CD14-positive monocyte (primary cell): Measurements from ENCODE around the gene RHEB. TPM values are rescaled to one million over a fixed set of nuclear protein-coding genes. Genes with fewer than 3 reads are reported as not detected.
A peak's percentile ranks its signal among the peaks of the same experiment; 100 is the strongest.

Experiments
- DNase-seq, 3 donors: peaks; one replicate each; pipeline ENCODE4 v3.0.0-alpha.2; 2011 to 2022
- H2AFZ ChIP-seq: 2 replicates; pipeline ENCODE4 v1.6.0; 2012; ENCODE audit warnings: mild to moderate bottlenecking, low read depth, low read length, inconsistent platforms; ENCODE audit not compliant: insufficient read depth, poor library complexity, severe bottlenecking
- H3K27ac ChIP-seq, 2 donors: 1 replicate in 1 of 2; 2 replicates in 1 of 2; pipeline ENCODE4 v1.5.1; 2012 to 2013; ENCODE audit warnings: low read length in 2 of 2, control low read depth in 1 of 2, inconsistent platforms in 1 of 2, low read depth in 1 of 2, mild to moderate bottlenecking in 1 of 2
- H3K27me3 ChIP-seq, 2 donors: one replicate each; pipeline versions ENCODE4 v1.6.0 to v1.6.1; 2011 to 2013; ENCODE audit warnings: low read length in 2 of 2; ENCODE audit not compliant: control insufficient read depth in 2 of 2, insufficient read depth in 2 of 2
- H3K36me3 ChIP-seq, 2 donors: replicated peaks in 1 of 2; 1 replicate in 1 of 2; 2 replicates in 1 of 2; pipeline versions ENCODE4 v1.5.1 to v1.6.1; 2012 to 2013; ENCODE audit warnings: low read length in 2 of 2, control low read depth in 1 of 2, inconsistent platforms in 1 of 2, mild to moderate bottlenecking in 1 of 2; ENCODE audit not compliant: insufficient read depth in 2 of 2, control insufficient read depth in 1 of 2
- H3K4me1 ChIP-seq, 2 donors: 1 replicate in 1 of 2; 2 replicates in 1 of 2; pipeline versions ENCODE4 v1.5.1 to v1.6.1; 2012 to 2013; ENCODE audit warnings: low read length in 2 of 2, control low read depth in 1 of 2, inconsistent platforms in 1 of 2, mild to moderate bottlenecking in 1 of 2, moderate library complexity in 1 of 2; ENCODE audit not compliant: insufficient read depth in 2 of 2, control insufficient read depth in 1 of 2
- H3K4me2 ChIP-seq: replicated peaks from 2 replicates; pipeline ENCODE3; 2012; ENCODE audit warnings: low read length, moderate library complexity, mild to moderate bottlenecking; ENCODE audit not compliant: poor library complexity, severe bottlenecking; ENCODE audit errors: extremely low read depth
- H3K4me3 ChIP-seq, 3 experiments: fragments of 200-600 bp in 1 of 3; sonication (generic) in 1 of 3; replicated peaks in 1 of 3; 1 replicate in 2 of 3; 2 replicates in 1 of 3; pipeline ENCODE4 v1.5.1; 2011 to 2013; ENCODE audit warnings: low read length in 3 of 3, mild to moderate bottlenecking in 3 of 3, control low read depth in 2 of 3, low read depth in 2 of 3, inconsistent platforms in 1 of 3, moderate library complexity in 1 of 3
- H3K79me2 ChIP-seq: 2 replicates; pipeline ENCODE4 v1.6.0; 2012; ENCODE audit warnings: mild to moderate bottlenecking, control low read depth, inconsistent platforms, low read length, moderate library complexity; ENCODE audit not compliant: insufficient read depth
- H3K9ac ChIP-seq: 2 replicates; pipeline ENCODE4 v1.6.0; 2017; ENCODE audit warnings: low read length, mild to moderate bottlenecking; ENCODE audit not compliant: insufficient read depth, poor library complexity, severe bottlenecking
- H3K9me3 ChIP-seq, 2 donors: replicated peaks in 1 of 2; 1 replicate in 1 of 2; 2 replicates in 1 of 2; pipeline versions ENCODE4 v1.5.1 to v1.6.1; 2012 to 2013; ENCODE audit warnings: low read length in 2 of 2, control low read depth in 1 of 2; ENCODE audit not compliant: control insufficient read depth in 1 of 2, insufficient read depth in 1 of 2
- H4K20me1 ChIP-seq: 2 replicates; pipeline ENCODE4 v1.6.0; 2012; ENCODE audit warnings: mild to moderate bottlenecking, low read length, control low read depth, moderate library complexity; ENCODE audit not compliant: insufficient read depth
- H3K27ac Mint-ChIP-seq, 7 donors: one replicate each; pipeline ENCODE4 v1.8.0; 2020; ENCODE audit warnings: mild to moderate bottlenecking in 7 of 7, mixed read lengths in 7 of 7, moderate library complexity in 6 of 7, inconsistent platforms in 2 of 7
- H3K27me3 Mint-ChIP-seq, 3 donors: one replicate each; pipeline ENCODE4 v1.8.0; 2021 to 2022; ENCODE audit warnings: low read depth in 3 of 3, mild to moderate bottlenecking in 3 of 3, mixed read lengths in 3 of 3, moderate library complexity in 3 of 3, inconsistent platforms in 1 of 3
- H3K36me3 Mint-ChIP-seq, 2 donors: one replicate each; pipeline ENCODE4 v1.8.0; 2020; ENCODE audit warnings: mixed read lengths in 2 of 2, inconsistent platforms in 1 of 2, mild to moderate bottlenecking in 1 of 2
- H3K4me1 Mint-ChIP-seq: one replicate; pipeline ENCODE4 v1.8.0; 2020; ENCODE audit warnings: mild to moderate bottlenecking, mixed read lengths
- H3K4me3 Mint-ChIP-seq, 2 donors: one replicate each; pipeline ENCODE4 v1.8.0; 2020; ENCODE audit warnings: mild to moderate bottlenecking in 2 of 2, mixed read lengths in 2 of 2, moderate library complexity in 1 of 2
- H3K9me3 Mint-ChIP-seq, 7 donors: one replicate each; pipeline ENCODE4 v1.8.0; 2020 to 2022; ENCODE audit warnings: mixed read lengths in 7 of 7, mild to moderate bottlenecking in 6 of 7, moderate library complexity in 6 of 7, inconsistent platforms in 2 of 7
- CTCF ChIP-seq: fragments of 200-600 bp; IDR thresholded peaks from one replicate; pipeline ENCODE4 v1.8.0; 2022; ENCODE audit warnings: antibody characterized with exemption, mild to moderate bottlenecking
- WGBS: methylation state at CpG from one replicate; pipeline ENCODE4 v1.1.5; 2013; ENCODE audit warnings: missing lambda C conversion rate; ENCODE audit not compliant: insufficient coverage; 5-methylcytosine and 5-hydroxymethylcytosine counted together
- intact Hi-C, 2 donors: fragments of 100-400 bp; cut with micrococcal nuclease; formaldehyde crosslinking; loops; one replicate each; pipeline versions ENCODE4 v1.15.0 to v1.15.1; 2023
- polyA plus RNA-seq, 3 donors: library from polyadenylated mRNA; depleted of rRNA in 1 of 3; unstranded in 2 of 3; stranded (reverse) in 1 of 3; fragments of 300-500 nt in 2 of 3; fragments of >200 nt in 1 of 3; fragmentation: Illumina TruSeq in 2 of 3; gene quantifications; 1 replicate in 2 of 3; 2 replicates in 1 of 3; pipeline ENCODE4 v1.2.3, GENCODE V29; 2012 to 2021

RHEB gene
- polyA plus RNA-seq, 3 donors, result 20.4 to 96.1 (median 95.8) TPM

GRCh38 chr7:151438864-151439601 is 80.7 kb downstream of the RHEB start:
- Histone ChIP-seq H2AFZ (no peak overlapping the region), H3K9ac (no peak overlapping the region), H3K4me1 (peaks cover 13 to 19% of the 10 kb centered on the region in 2 donors), H3K27ac (no peak overlapping the region), H4K20me1 (no peaks in the 10 kb centered on the region), H3K4me3 (no peak overlapping the region), H3K79me2 (no peaks in the 10 kb centered on the region), H3K36me3 (no peaks in the 10 kb centered on the region), H3K27me3 (peaks cover 5 to 22% of the 10 kb centered on the region in 2 donors), H3K4me2 (no peak overlapping the region), H3K9me3 (no peaks in the 10 kb centered on the region)
- Mint-ChIP-seq H3K4me1 (peaks cover 27% of the 10 kb centered on the region), H3K27me3 (peaks cover 21 to 34% (median 25%) of the 10 kb centered on the region in 3 donors), H3K36me3 (no peaks in the 10 kb centered on the region), H3K9me3 (peaks cover 0 to 4% (median 0%) of the 10 kb centered on the region in 7 donors), H3K27ac (peak overlapping the region in 1 of 7 donors; percentile 10), H3K4me3 (peak overlapping the region in 1 of 2 donors; percentile 74)
- no peak for TF ChIP-seq CTCF
- DNase-seq, result no peak
- 80% methylated on average over 15 of the region's 17 CpGs for WGBS
- intact Hi-C loops, result no loop called here

- peaks cover 21 to 34% (median 25%) of the 10 kb centered on the region in 3 donors for H3K27me3 Mint-ChIP-seq
- H3K4me3 Mint-ChIP-seq, result no peak overlapping the region
- H3K4me3 ChIP-seq, result no peak overlapping the region
- TF ChIP-seq CTCF, result no peak
- no peak overlapping the region for H2AFZ ChIP-seq
- no peak overlapping the region for H3K4me2 ChIP-seq
- peaks cover 0 to 4% (median 0%) of the 10 kb centered on the region in 7 donors for H3K9me3 Mint-ChIP-seq
- WGBS, result 94% methylated on average over 19 of the region's 23 CpGs
- H3K4me1 Mint-ChIP-seq, result peaks cover 29% of the 10 kb centered on the region
- no peaks in the 10 kb centered on the region for H3K36me3 ChIP-seq
- no peaks in the 10 kb centered on the region for H3K79me2 ChIP-seq
- H3K36me3 Mint-ChIP-seq, result no peaks in the 10 kb centered on the region
- DNase-seq, result no peak
- H3K27me3 ChIP-seq, result peaks cover 5 to 22% of the 10 kb centered on the region in 2 donors
- no peak overlapping the region for H3K9ac ChIP-seq
- H3K9me3 ChIP-seq, result no peaks in the 10 kb centered on the region
- no peak overlapping the region for H3K27ac Mint-ChIP-seq
- H3K4me1 ChIP-seq, result peaks cover 13 to 19% of the 10 kb centered on the region in 2 donors
- H4K20me1 ChIP-seq, result no peaks in the 10 kb centered on the region
- intact Hi-C loops, result no loop called here
- no peak overlapping the region for H3K27ac ChIP-seq
Observed at GRCh38 chr7:151437866-151438516, 81.7 kb downstream of the RHEB start.
